Fibroblast of pulmonary artery (primary cell): Measurements from ENCODE around the gene ACER3.
"Not testable (repeated sequence)": the region's sequence is repeated elsewhere in the genome, so short reads cannot be mapped to it uniquely, and the experiment has no call there.

ENCODE experiments used
- DNase-seq: peaks from one replicate; pipeline ENCODE4 v3.0.0-alpha.2; 2010; ENCODE audit warnings: low read depth
- H3K4me3 ChIP-seq: replicated peaks from 2 replicates; pipeline ENCODE4 v1.5.1; 2011; ENCODE audit warnings: low read depth, mild to moderate bottlenecking, control low read depth, low read length, moderate library complexity
- TF ChIP-seq, protein P1 (sequence below): IDR thresholded peaks from 2 replicates; pipeline ENCODE4 v1.5.1; 2011; ENCODE audit warnings: mild to moderate bottlenecking, control low read depth, low read length, inconsistent platforms; ENCODE audit errors: missing control alignments

The ACER3 gene

DNA sequence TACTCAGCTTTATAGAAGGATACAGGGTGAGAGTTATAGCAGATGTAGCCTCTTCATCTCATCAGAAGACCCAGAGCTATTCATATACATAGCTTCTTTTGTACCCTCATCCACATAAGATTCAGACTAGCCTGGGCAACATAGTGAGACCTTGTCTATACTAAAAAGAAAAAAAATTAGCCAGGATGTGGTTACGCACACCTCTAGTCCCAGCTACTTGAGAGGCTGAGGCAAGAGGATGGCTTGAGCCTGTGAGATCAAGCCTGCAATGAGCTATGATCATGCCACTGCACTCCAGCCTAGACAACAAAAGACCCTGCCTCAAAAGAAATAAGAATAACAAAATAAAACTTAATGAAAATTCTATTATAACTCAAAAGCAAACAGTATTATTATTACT, 136.8 kb downstream of the ACER3 start:
- TF ChIP-seq, protein P1, sequence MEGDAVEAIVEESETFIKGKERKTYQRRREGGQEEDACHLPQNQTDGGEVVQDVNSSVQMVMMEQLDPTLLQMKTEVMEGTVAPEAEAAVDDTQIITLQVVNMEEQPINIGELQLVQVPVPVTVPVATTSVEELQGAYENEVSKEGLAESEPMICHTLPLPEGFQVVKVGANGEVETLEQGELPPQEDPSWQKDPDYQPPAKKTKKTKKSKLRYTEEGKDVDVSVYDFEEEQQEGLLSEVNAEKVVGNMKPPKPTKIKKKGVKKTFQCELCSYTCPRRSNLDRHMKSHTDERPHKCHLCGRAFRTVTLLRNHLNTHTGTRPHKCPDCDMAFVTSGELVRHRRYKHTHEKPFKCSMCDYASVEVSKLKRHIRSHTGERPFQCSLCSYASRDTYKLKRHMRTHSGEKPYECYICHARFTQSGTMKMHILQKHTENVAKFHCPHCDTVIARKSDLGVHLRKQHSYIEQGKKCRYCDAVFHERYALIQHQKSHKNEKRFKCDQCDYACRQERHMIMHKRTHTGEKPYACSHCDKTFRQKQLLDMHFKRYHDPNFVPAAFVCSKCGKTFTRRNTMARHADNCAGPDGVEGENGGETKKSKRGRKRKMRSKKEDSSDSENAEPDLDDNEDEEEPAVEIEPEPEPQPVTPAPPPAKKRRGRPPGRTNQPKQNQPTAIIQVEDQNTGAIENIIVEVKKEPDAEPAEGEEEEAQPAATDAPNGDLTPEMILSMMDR: no peak
- no peak for DNase-seq
- no peak overlapping the region for H3K4me3 ChIP-seq

DNA sequence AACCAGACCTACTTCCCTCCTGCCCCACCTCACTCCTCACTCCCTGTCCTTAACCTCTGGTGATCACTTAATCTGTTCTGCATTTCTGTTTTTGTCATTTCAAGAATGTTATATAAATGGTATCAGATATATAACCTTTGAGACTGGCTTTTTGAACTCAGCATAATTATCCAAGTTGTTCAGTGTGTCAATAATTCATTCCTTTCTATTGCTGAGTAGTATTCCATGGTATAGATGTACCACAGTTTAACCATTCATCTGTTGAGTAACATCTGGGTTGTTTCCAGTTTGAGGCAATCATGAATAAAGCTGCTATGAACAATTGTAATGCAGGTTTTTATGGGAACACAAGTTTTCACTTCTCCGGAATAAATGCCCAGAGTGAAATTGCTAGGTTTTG, 138.9 kb downstream of the ACER3 start:
- TF ChIP-seq, protein P1: no peak
- no peak for DNase-seq
- H3K4me3 ChIP-seq: no peak overlapping the region

DNA sequence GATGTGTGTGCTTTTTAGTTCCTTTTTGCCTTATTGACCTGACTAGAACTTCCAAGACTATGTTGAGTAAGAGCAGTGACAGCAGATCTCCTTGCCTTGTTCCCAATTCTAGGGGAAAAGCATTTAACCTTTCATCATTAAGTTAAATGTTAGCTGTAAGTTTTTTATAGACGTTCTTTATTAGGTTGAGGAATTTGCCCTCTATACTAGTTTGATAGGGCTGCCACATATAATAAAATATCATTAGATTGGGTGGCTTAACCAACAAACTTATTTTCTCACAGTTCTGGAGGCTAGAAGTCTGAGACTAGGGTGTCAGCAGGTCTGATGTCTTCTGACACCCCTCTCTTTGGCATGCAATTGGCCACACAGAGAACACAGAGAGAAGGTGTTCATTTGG, 140.9 kb downstream of the ACER3 start:
- TF ChIP-seq, protein P1: no peak
- no peak for DNase-seq
- H3K4me3 ChIP-seq: no peak overlapping the region

DNA sequence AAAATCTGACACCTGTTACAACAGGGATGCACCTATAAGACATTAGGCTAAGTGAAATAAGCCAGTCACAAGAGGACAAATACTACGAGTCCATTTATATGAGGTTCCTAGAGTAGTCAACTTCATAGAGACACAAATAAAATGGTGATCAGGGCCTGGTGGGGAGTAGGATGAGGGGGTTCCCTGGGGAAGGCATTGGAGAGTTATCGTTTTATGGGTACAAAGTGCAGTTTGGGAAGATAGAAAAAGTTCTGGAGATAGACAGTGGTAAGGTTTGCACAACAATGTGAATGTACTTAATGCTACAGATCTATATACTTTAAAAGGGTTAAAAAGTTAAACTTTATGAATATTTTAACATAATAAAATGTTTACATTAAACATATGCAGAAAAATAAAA, 142.1 kb downstream of the ACER3 start:
- DNase-seq: no peak
- H3K4me3 ChIP-seq: no peak overlapping the region
- TF ChIP-seq, protein P1: no peak

GRCh38 chr11:77003963-77004362, 143.2 kb downstream of the ACER3 start:
- no peak for DNase-seq
- TF ChIP-seq, protein P1: no peak
- H3K4me3 ChIP-seq: no peak overlapping the region

DNA sequence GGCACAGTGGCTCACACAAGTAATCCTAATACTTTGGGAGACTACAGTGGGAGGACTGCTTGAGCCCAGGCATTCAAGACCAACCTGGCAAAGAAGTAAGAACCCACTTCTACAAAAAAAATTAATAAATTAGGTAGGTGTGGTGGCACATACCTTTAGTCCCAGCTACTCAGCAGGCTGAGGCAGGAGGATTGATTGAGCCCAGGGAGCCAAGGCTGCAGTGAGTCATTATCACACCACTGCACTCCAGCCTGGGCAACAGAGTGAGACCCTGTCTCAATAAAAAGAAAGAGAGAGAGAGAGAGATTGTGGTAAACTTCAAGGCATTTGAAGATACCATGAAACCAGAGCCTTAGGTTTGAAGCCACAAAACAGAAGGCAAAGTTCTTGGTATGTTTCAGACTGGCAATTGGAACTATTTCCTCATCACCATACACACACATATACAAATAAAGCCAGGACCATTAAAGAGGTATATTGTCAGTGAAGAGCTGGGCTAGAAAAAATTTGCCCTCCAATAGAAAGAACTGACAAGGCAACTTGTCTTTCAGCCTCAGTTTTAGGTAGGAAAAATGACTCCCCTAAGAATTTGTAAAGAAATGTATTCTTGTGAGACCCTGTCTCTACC, 148.9 kb downstream of the ACER3 start:
- TF ChIP-seq, protein P1: no peak

GRCh38 chr11:77014669-77015068, 154.0 kb downstream of the ACER3 start:
- H3K4me3 ChIP-seq: no peak overlapping the region
- TF ChIP-seq, protein P1: no peak
- no peak for DNase-seq

More for the DNA sequence above, 148.9 kb downstream of the ACER3 start:
- no peak overlapping the region for H3K4me3 ChIP-seq
- no peak for DNase-seq

GRCh38 chr11:77018396-77018924, 157.7 kb downstream of the ACER3 start:
- not testable (repeated sequence) for H3K4me3 ChIP-seq, DNase-seq
